Activated CD8-positive, alpha-beta T cell treated with anti-CD3 and anti-CD28 coated beads for 36 hours (primary cell): ENCODE results near the gene EEF2K. TPM values are rescaled to one million over a fixed set of nuclear protein-coding genes. Genes with fewer than 3 reads are reported as not detected.
A peak's percentile ranks its signal among the peaks of the same experiment; 100 is the strongest.

Experiments
- ATAC-seq: fragments of 200-7000 bp; cut with Tn5 transposase; one replicate; pipeline ENCODE4 v1.10.0; 2021; ENCODE audit warnings: mild to moderate bottlenecking, moderate library complexity
- CTCF ChIA-PET: fragments of 350-600 bp; sonication (Branson Sonifier 250); formaldehyde crosslinking; loops from one replicate; lab custom pipeline; 2021; ENCODE audit warnings: antibody characterized with exemption; lab: Charles Lee
- POLR2A ChIA-PET: fragments of 350-600 bp; sonication (Branson Sonifier 250); formaldehyde crosslinking; loops from one replicate; lab custom pipeline; 2021; ENCODE audit warnings: antibody characterized with exemption; lab: Charles Lee
- DNase-seq: peaks from one replicate; pipeline ENCODE4 v3.0.0-alpha.2; 2020
- H3K27ac Mint-ChIP-seq: one replicate; pipeline ENCODE4 v1.8.0; 2021; ENCODE audit warnings: mild to moderate bottlenecking, mixed read lengths
- H3K27me3 Mint-ChIP-seq: one replicate; pipeline ENCODE4 v1.8.0; 2021; ENCODE audit warnings: mixed read lengths
- H3K36me3 Mint-ChIP-seq: one replicate; pipeline ENCODE4 v1.8.0; 2021; ENCODE audit warnings: low read depth, mixed read lengths
- H3K4me1 Mint-ChIP-seq: one replicate; pipeline ENCODE4 v1.8.0; 2021; ENCODE audit warnings: low read depth, mixed read lengths
- H3K4me3 Mint-ChIP-seq: one replicate; pipeline ENCODE4 v1.8.0; 2021; ENCODE audit warnings: mild to moderate bottlenecking, moderate library complexity, mixed read lengths
- H3K9me3 Mint-ChIP-seq: one replicate; pipeline ENCODE4 v1.8.0; 2021; ENCODE audit warnings: mixed read lengths
- intact Hi-C: fragments of 100-400 bp; cut with micrococcal nuclease; formaldehyde crosslinking; loops from one replicate; pipeline ENCODE4 v1.10.0; 2022
- total RNA-seq, 2 experiments: library from RNA; stranded (reverse); gene quantifications; one replicate each; pipeline ENCODE4 v1.2.3, GENCODE V29; 2021
- TF ChIP-seq, protein P1 (sequence below): fragments of 200-600 bp; IDR thresholded peaks from one replicate; pipeline ENCODE4 v1.8.0; 2022; ENCODE audit warnings: antibody characterized with exemption, mild to moderate bottlenecking

Gene EEF2K
- total RNA-seq, 2 experiments from 2014 or later: 28.6 to 31.2 TPM

DNA sequence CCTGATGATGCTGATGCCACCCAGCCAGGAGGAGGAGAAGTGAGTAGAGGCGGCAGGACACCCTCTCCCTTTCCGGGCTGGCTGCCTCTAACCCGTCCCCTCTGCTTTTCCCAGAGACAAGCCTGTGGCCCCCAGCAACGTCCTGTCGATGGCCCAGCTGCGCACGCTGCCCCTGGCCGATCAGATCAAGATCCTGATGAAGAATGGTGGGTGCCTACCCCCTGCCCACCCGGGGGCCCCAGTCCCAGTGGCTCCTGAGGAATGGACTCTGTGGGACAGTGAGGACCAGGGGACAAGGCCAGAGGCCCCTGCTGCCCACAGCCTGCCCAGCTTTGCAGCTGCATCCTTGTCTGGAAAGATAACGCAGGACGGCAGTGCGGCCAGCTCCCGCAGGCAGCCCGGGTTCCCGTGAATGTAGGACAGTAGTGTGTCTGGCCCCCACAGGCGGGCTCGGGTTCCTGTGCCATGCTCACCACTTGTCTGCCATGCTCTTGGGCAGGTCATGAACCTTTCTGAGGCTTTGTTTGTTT, 111.0 kb downstream of the EEF2K start:
- no peak for ATAC-seq
- TF ChIP-seq, protein P1, sequence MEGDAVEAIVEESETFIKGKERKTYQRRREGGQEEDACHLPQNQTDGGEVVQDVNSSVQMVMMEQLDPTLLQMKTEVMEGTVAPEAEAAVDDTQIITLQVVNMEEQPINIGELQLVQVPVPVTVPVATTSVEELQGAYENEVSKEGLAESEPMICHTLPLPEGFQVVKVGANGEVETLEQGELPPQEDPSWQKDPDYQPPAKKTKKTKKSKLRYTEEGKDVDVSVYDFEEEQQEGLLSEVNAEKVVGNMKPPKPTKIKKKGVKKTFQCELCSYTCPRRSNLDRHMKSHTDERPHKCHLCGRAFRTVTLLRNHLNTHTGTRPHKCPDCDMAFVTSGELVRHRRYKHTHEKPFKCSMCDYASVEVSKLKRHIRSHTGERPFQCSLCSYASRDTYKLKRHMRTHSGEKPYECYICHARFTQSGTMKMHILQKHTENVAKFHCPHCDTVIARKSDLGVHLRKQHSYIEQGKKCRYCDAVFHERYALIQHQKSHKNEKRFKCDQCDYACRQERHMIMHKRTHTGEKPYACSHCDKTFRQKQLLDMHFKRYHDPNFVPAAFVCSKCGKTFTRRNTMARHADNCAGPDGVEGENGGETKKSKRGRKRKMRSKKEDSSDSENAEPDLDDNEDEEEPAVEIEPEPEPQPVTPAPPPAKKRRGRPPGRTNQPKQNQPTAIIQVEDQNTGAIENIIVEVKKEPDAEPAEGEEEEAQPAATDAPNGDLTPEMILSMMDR: no peak
- H3K36me3 Mint-ChIP-seq: peaks cover 42% of the 10 kb centered on the region
- ChIA-PET CTCF (no interaction called here), POLR2A (no interaction called here)
- peak overlapping the region; percentile 27 for H3K27ac Mint-ChIP-seq
- no peak for DNase-seq
- no peaks in the 10 kb centered on the region for H3K9me3 Mint-ChIP-seq
- H3K4me1 Mint-ChIP-seq: peaks cover 3% of the 10 kb centered on the region
- no peak overlapping the region for H3K4me3 Mint-ChIP-seq
- no peaks in the 10 kb centered on the region for H3K27me3 Mint-ChIP-seq
- intact Hi-C loops: no loop called here

DNA sequence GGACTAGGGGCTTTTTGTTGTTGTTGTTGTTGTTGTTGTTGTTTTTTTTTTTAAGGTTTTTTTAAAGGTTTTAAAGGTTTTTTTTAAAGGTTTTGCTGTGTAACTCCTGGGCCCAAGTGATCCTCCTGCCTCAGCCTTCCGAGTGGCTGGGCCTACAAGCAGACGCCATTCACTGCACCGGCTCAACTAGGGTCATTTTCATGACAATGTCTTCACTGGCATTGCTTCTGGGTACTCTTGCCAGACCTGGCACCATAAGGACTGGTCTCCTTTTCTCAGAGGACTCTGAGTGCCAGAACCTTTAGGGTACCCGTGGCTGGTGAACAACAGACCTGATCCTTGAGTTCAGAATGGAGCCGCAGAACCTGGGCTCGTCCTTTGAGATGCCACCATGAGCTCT, 111.5 kb downstream of the EEF2K start:
- Mint-ChIP-seq H3K4me3 (no peak overlapping the region), H3K27me3 (no peaks in the 10 kb centered on the region), H3K36me3 (peaks cover 44% of the 10 kb centered on the region), H3K9me3 (no peaks in the 10 kb centered on the region), H3K4me1 (peaks cover 3% of the 10 kb centered on the region), H3K27ac (peak overlapping the region; percentile 27)
- no peak for DNase-seq
- ChIA-PET CTCF (interaction anchor here (1.7 to 1.8 kb wide), 2 partner anchors 12 to 57 kb away, joined by 5 to 6 read pairs; partner anchors contain the start of gene CDR2), POLR2A (no interaction called here)
- TF ChIP-seq, protein P1: no peak
- no peak for ATAC-seq
- intact Hi-C loops: no loop called here

DNA sequence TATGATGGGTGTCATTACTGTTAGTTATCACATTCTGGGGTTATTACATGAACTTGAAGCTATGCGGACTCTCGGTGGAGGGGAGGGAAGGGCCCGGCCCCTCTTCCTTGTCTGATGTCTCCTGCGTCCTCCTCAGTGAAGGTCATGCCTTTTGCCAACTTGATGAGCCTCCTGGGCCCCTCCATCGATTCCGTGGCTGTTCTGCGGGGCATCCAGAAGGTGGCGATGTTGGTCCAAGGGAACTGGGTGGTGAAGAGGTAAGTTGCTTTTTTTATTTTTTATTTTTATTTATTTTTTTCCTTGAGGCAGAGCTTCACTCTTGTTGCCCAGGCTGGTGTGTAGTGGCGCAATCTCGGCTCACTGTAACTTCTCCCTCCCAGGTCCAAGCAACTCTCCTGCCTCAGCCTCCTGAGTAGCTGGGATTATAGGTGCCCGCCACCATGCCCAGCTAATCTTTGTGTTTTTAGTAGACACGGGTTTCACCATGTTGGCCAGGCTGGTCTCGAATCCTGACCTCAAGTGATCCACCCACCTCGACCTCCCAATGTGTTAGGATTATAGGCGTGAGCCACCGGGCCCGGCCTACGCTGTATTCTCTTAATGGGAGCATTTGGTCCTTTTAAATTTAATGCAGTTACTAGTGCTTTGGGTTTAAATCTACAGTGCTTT, 112.7 kb downstream of the EEF2K start:
- intact Hi-C loops: no loop called here
- Mint-ChIP-seq H3K27me3 (no peaks in the 10 kb centered on the region), H3K36me3 (peaks cover 37% of the 10 kb centered on the region), H3K4me1 (peaks cover 3% of the 10 kb centered on the region), H3K4me3 (no peak overlapping the region), H3K27ac (no peak overlapping the region), H3K9me3 (no peaks in the 10 kb centered on the region)
- TF ChIP-seq, protein P1: peak; percentile 79
- ChIA-PET POLR2A (no interaction called here), CTCF (interaction anchor here (0.9 to 2.3 kb wide), 8 partner anchors 11 to 108 kb away, joined by 3 to 13 read pairs (median 4); partner anchors contain the start of genes CDR2 and POLR3E)
- DNase-seq: peak; percentile 63
- peak; percentile 49 for ATAC-seq

DNA sequence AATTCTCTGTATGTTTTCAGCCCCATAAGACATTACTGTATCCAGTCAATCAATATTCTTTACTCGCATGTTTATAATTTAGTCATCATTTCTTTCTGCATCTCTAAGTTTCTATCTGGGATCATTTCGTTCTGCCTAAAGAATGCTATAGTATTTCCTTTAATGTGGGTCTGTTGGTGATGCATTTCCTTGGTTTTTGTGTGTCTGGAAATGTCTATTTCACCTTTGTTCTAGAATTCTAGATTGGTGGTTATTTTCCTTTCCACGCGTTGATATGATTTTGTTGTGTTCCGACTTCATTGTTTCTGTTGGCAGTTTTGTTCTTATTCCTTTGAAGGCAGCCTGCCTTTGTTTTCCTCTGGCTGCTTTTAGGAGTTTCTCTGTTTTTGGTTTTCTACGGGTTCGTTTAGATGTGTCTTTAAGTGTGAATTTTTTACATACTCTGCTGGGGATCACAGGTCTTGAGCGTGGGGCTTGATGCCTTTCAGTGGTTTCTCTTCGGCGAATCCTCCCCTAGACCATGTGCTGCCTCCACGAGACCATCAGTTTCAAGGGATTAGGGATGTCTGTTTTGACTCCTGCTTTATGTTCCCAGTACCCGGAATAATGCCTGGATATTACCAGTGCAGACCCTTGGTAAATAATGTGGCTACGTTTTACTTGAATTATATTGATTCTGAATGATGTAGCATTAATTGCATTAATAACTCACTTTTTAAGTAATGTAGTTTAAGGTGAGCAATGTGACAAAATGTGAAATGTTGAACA, 114.7 kb downstream of the EEF2K start:
- H3K36me3 Mint-ChIP-seq: peaks cover 36% of the 10 kb centered on the region
- DNase-seq: no peak
- intact Hi-C loops: no loop called here
- ChIA-PET CTCF (interaction anchor here (0.6 to 1.6 kb wide), 15 partner anchors 9 to 99 kb away, joined by 3 to 6 read pairs (median 3); no protein-coding TSS in a partner anchor), POLR2A (interaction anchor here (0.6 to 1.2 kb wide), 2 partner anchors 58 to 96 kb away, joined by 3 to 4 read pairs; no protein-coding TSS in a partner anchor)
- no peak for ATAC-seq
- no peaks in the 10 kb centered on the region for H3K27me3 Mint-ChIP-seq
- no peak overlapping the region for H3K4me3 Mint-ChIP-seq
- TF ChIP-seq, protein P1: no peak
- peak overlapping the region; percentile 34 for H3K27ac Mint-ChIP-seq
- peaks cover 3% of the 10 kb centered on the region for H3K4me1 Mint-ChIP-seq
- H3K9me3 Mint-ChIP-seq: no peaks in the 10 kb centered on the region
